GM21390 (cell line): Measurements from ENCODE around the gene RAB43.
"Not testable (repeated sequence)": the region's sequence is repeated elsewhere in the genome, so short reads cannot be mapped to it uniquely, and the experiment has no call there.

Source experiments
- ATAC-seq: cut with Tn5 transposase; IDR thresholded peaks from one replicate; pipeline ENCODE4 v1.9.1; 2021; ENCODE audit not compliant: unreplicated experiment

The RAB43 gene

GRCh38 chr3:129121792-129122411 is at the start of gene RAB43:
RAB43 (minus strand) TSS chr3:129121804; CDS start chr3:129121489, 315 bp downstream.
- ATAC-seq = peak; percentile 42

GRCh38 chr3:129166579-129167332 is 45.2 kb upstream of the RAB43 start:
- no peak for ATAC-seq

GRCh38 chr3:129165594-129165993 is 44.0 kb upstream of the RAB43 start:
- ATAC-seq = not testable (repeated sequence)

GRCh38 chr3:129164500-129164899 is 42.9 kb upstream of the RAB43 start:
- ATAC-seq = no peak

GRCh38 chr3:129162729-129163579 is 41.4 kb upstream of the RAB43 start:
- ATAC-seq = no peak

GRCh38 chr3:129161860-129162271 is 40.3 kb upstream of the RAB43 start:
- peak; percentile 8 for ATAC-seq

- peak; percentile 73 for ATAC-seq
Measured at GRCh38 chr3:129160891-129161859, 39.6 kb upstream of the RAB43 start, which contains the start of gene ISY1. ISY1 (minus strand) TSS chr3:129161063; CDS start chr3:129160975, 88 bp downstream.

- ATAC-seq = no peak
Measured at GRCh38 chr3:129144786-129145185, 23.2 kb upstream of the RAB43 start.

GRCh38 chr3:129141011-129141410 is 19.4 kb upstream of the RAB43 start:
- not testable (repeated sequence) for ATAC-seq

- ATAC-seq = no peak
Measured at GRCh38 chr3:129139911-129140310, 18.3 kb upstream of the RAB43 start.

- ATAC-seq = not testable (repeated sequence)
Measured at GRCh38 chr3:129136275-129136674, 14.7 kb upstream of the RAB43 start.

- ATAC-seq = no peak
Measured at GRCh38 chr3:129132097-129132866, 10.7 kb upstream of the RAB43 start.

- ATAC-seq = no peak
Measured at GRCh38 chr3:129131465-129132088, 10.0 kb upstream of the RAB43 start.

GRCh38 chr3:129130291-129130813 is 8.7 kb upstream of the RAB43 start:
- ATAC-seq = no peak

GRCh38 chr3:129128357-129129155 is 7.0 kb upstream of the RAB43 start:
- ATAC-seq = no peak

- no peak for ATAC-seq
Measured at GRCh38 chr3:129126726-129127280, 5.2 kb upstream of the RAB43 start.

GRCh38 chr3:129123314-129124060 is 1.9 kb upstream of the RAB43 start:
- ATAC-seq = no peak
